GM12878 (cell line): ENCODE measurements around the gene CADM3. TPM values are rescaled to one million over a fixed set of nuclear protein-coding genes. Genes with fewer than 3 reads are reported as not detected.

Experiments
- ATAC-seq: fragments of 200-7000 bp; cut with Tn5 transposase; 3 replicates; pipeline ENCODE4 v1.9.1; 2020; ENCODE audit warnings: mild to moderate bottlenecking, moderate library complexity
- BruUV-seq: library from RNA; stranded (reverse); fragments of 400-500 nt; replicated peaks from 2 replicates; lab custom pipeline; 2021; lab: Mats Ljungman, UMichigan
- CTCF ChIA-PET: fragments of 300-600 bp; sonication (Branson Sonifier 250); formaldehyde crosslinking; extraction: SDS; loops from one replicate; lab custom pipeline; 2021; ENCODE audit warnings: inconsistent platforms; lab: Yijun Ruan, JAX
- POLR2A ChIA-PET: fragments of 350-600 bp; formaldehyde crosslinking; extraction: SDS; loops from one replicate; lab custom pipeline; 2021; ENCODE audit warnings: inconsistent platforms; lab: Charles Lee
- RAD21 ChIA-PET: fragments of 300-600 bp; sonication (Branson Sonifier 250); formaldehyde crosslinking; loops from one replicate; lab custom pipeline; 2023; ENCODE audit warnings: antibody characterized with exemption; ENCODE audit not compliant: unreplicated experiment; lab: Charles Lee
- SMC1A ChIA-PET: fragments of 300-600 bp; sonication (Branson Sonifier 250); formaldehyde crosslinking; loops from one replicate; lab custom pipeline; 2023; ENCODE audit not compliant: unreplicated experiment, uncharacterized antibody; lab: Charles Lee
- DNase-seq: peaks from one replicate; pipeline ENCODE4 v3.0.0-alpha.2; 2011; ENCODE audit warnings: low read depth, low spot score
- FAIRE-seq: peaks from 3 replicates; lab custom pipeline; 2011; peaks lifted over from hg19 to GRCh38; lab: Jason Lieb, UNC
- H2AFZ ChIP-seq: 2 replicates; pipeline ENCODE4 v1.6.0; 2011; ENCODE audit warnings: low read depth, low read length, control low read depth; ENCODE audit not compliant: control insufficient read depth
- H3K27ac ChIP-seq: 2 replicates; pipeline ENCODE4 v1.5.1; 2011; ENCODE audit warnings: control low read depth; ENCODE audit not compliant: control insufficient read depth, insufficient read depth
- H3K27me3 ChIP-seq, 2 experiments: replicated peaks in 1 of 2; 2 replicates each; pipeline versions ENCODE4 v1.6.0 to v1.6.1; 2011; ENCODE audit warnings: low read length in 1 of 2; ENCODE audit not compliant: control insufficient read depth in 2 of 2, insufficient read depth in 2 of 2
- H3K36me3 ChIP-seq, 2 experiments: 2 replicates each; pipeline ENCODE4 v1.5.1; 2011; ENCODE audit warnings: low read length in 1 of 2; ENCODE audit not compliant: control insufficient read depth in 2 of 2, insufficient read depth in 2 of 2
- H3K4me1 ChIP-seq: 2 replicates; pipeline ENCODE4 v1.6.1; 2011; ENCODE audit warnings: mild to moderate bottlenecking, low read length, moderate library complexity, mixed read lengths; ENCODE audit not compliant: control insufficient read depth, insufficient read depth
- H3K4me2 ChIP-seq: 2 replicates; pipeline ENCODE4 v1.6.0; 2011; ENCODE audit warnings: control low read depth; ENCODE audit not compliant: control insufficient read depth, insufficient read depth
- H3K4me3 ChIP-seq: fragments of 200-600 bp; sonication (generic); 2 replicates; pipeline ENCODE4 v1.5.1; 2016
- H3K79me2 ChIP-seq: 2 replicates; pipeline ENCODE4 v1.6.0; 2011; ENCODE audit warnings: low read length; ENCODE audit not compliant: control insufficient read depth, insufficient read depth
- H3K9ac ChIP-seq: 2 replicates; pipeline ENCODE4 v1.8.0; 2011; ENCODE audit warnings: low read length, control low read depth, mixed read lengths; ENCODE audit not compliant: control insufficient read depth, insufficient read depth
- H3K9me3 ChIP-seq: replicated peaks from 3 replicates; pipeline ENCODE4 v1.5.1; 2011; ENCODE audit warnings: mild to moderate bottlenecking, low read length; ENCODE audit not compliant: control insufficient read depth, insufficient read depth
- H4K20me1 ChIP-seq: 2 replicates; pipeline ENCODE4 v1.6.0; 2011; ENCODE audit not compliant: control insufficient read depth, insufficient read depth
- ATF2 ChIP-seq: IDR thresholded peaks from 2 replicates; pipeline ENCODE4 v1.6.1; 2012; ENCODE audit warnings: low read length, inconsistent platforms
- CBX3 ChIP-seq: fragments of 200-600 bp; sonication (generic); IDR thresholded peaks from 2 replicates; pipeline ENCODE4 v1.6.1; 2016; ENCODE audit warnings: low read depth, borderline replicate concordance
- EP300 ChIP-seq, 2 experiments: fragments of 150-350 bp in 1 of 2; IDR thresholded peaks; 2 replicates each; pipeline ENCODE4 v1.6.1; 2011 to 2012; ENCODE audit warnings: low read depth in 2 of 2, low read length in 2 of 2, borderline replicate concordance in 1 of 2, improper control_type of control experiment in 1 of 2, inconsistent platforms in 1 of 2; ENCODE audit not compliant: control insufficient read depth in 1 of 2
- FOS ChIP-seq: IDR thresholded peaks from 3 replicates; pipeline ENCODE4 v1.6.1; 2011; ENCODE audit warnings: borderline replicate concordance; ENCODE audit not compliant: insufficient read length; ENCODE audit errors: extremely low read depth
- HDAC6 ChIP-seq: fragments of 200-600 bp; sonication (generic); IDR thresholded peaks from one replicate; pipeline ENCODE4 v1.8.0; 2017; ENCODE audit warnings: antibody characterized with exemption; ENCODE audit not compliant: unreplicated experiment
- MTA2 ChIP-seq: fragments of 450-650 bp; IDR thresholded peaks from 2 replicates; pipeline ENCODE4 v1.6.1; 2016; ENCODE audit warnings: low read depth, mild to moderate bottlenecking, moderate library complexity
- NR2C1 ChIP-seq: fragments of 450-650 bp; IDR thresholded peaks from 2 replicates; pipeline ENCODE4 v1.6.1; 2017; ENCODE audit warnings: antibody characterized with exemption, mild to moderate bottlenecking, moderate library complexity
- NR2F1 ChIP-seq: fragments of 450-650 bp; conservative IDR thresholded peaks from 2 replicates; pipeline ENCODE4 v1.6.1; 2017; ENCODE audit warnings: mild to moderate bottlenecking
- NRF1 ChIP-seq: conservative IDR thresholded peaks from 2 replicates; pipeline ENCODE4 v1.6.1; 2011; ENCODE audit warnings: mild to moderate bottlenecking, low read depth, low read length, improper control_type of control experiment
- RAD21 ChIP-seq: IDR thresholded peaks from 2 replicates; pipeline ENCODE4 v1.6.1; 2011; ENCODE audit warnings: mild to moderate bottlenecking, low read depth, low read length, moderate library complexity; ENCODE audit not compliant: insufficient read depth
- RB1 ChIP-seq: fragments of 450-650 bp; formaldehyde crosslinking; IDR thresholded peaks from 2 replicates; pipeline ENCODE4 v1.6.1; 2017; ENCODE audit warnings: mild to moderate bottlenecking, borderline replicate concordance
- RELB ChIP-seq: fragments of 450-650 bp; IDR thresholded peaks from 2 replicates; pipeline ENCODE4 v1.6.1; 2017; ENCODE audit warnings: low read depth, mild to moderate bottlenecking, moderate library complexity
- SMARCA5 ChIP-seq: fragments of 450-650 bp; IDR thresholded peaks from 2 replicates; pipeline ENCODE4 v1.6.1; 2017; ENCODE audit warnings: mild to moderate bottlenecking
- SPI1 ChIP-seq: IDR thresholded peaks from 2 replicates; pipeline ENCODE4 v1.6.1; 2011; ENCODE audit warnings: low read depth, mild to moderate bottlenecking, low read length, moderate library complexity, borderline replicate concordance; ENCODE audit not compliant: insufficient read depth
- SRF ChIP-seq, 2 experiments: IDR thresholded peaks; 2 replicates each; pipeline ENCODE4 v1.6.1; 2011; ENCODE audit warnings: low read depth in 2 of 2, low read length in 2 of 2, mild to moderate bottlenecking in 1 of 2, moderate library complexity in 1 of 2
- ZBTB33 ChIP-seq: fragments of 450-650 bp; IDR thresholded peaks from 2 replicates; pipeline ENCODE4 v1.6.1; 2017; ENCODE audit warnings: mild to moderate bottlenecking
- WGBS: methylation state at CpG from one replicate; pipeline ENCODE4 v1.1.6; 2016; ENCODE audit warnings: low lambda C conversion rate; ENCODE audit not compliant: insufficient replicate concordance, insufficient coverage; ENCODE audit errors: missing lambda C conversion rate; 5-methylcytosine and 5-hydroxymethylcytosine counted together
- in situ Hi-C: fragments of 300-500 bp; cut with MboI; formaldehyde crosslinking; loops from 9 replicates; pipeline ENCODE4 v1.14.3; 2018; ENCODE audit warnings: mixed read lengths
- intact Hi-C: fragments of 100-400 bp; cut with micrococcal nuclease; formaldehyde crosslinking; loops from one replicate; pipeline ENCODE4 v1.14.2; 2022; ENCODE audit not compliant: unreplicated experiment
- polyA plus RNA-seq, 11 experiments: library from polyadenylated mRNA; depleted of rRNA in 4 of 11; unstranded in 6 of 11; stranded (reverse) in 5 of 11; fragments of >200 nt; fragmentation: Nextera tagmentation in 4 of 11; fragmentation: Illumina TruSeq in 1 of 11; extraction: Ambion mirVana in 4 of 11; extraction: Trizol in 1 of 11; gene quantifications; 1 replicate in 1 of 11; 2 replicates in 10 of 11; pipeline versions ENCODE4 v1.2.1 to v1.2.3, GENCODE V29; 2011 to 2016; ENCODE audit warnings: inconsistent platforms in 2 of 11, missing spikeins in 2 of 11, low read depth in 1 of 11
- total RNA-seq, 4 experiments: library from RNA; depleted of rRNA in 3 of 4; stranded (reverse); fragments of >200 nt in 3 of 4; fragmentation: Illumina TruSeq in 1 of 4; extraction: Trizol in 1 of 4; gene quantifications; 2 replicates each; pipeline versions ENCODE4 v1.2.1 to v1.2.3, GENCODE V29; 2013 to 2021

The CADM3 gene
- total and polyA plus RNA-seq, 10 of the 15 experiments (the other 5 are each of a cell fraction or from before 2014, with no cell fraction given): 0.04 to 0.37 TPM; not detected in 8

GRCh38 chr1:159223004-159223403, 51.6 kb downstream of the CADM3 start (continued):
- TF ChIP-seq NR2C1: no peak

- no peaks in the 10 kb centered on the region for H4K20me1 ChIP-seq
- no peak overlapping the region for H3K27ac ChIP-seq
- no peaks in the 10 kb centered on the region for H3K36me3 ChIP-seq
- ATAC-seq (no peak), DNase-seq (no peak), FAIRE-seq (no peak)
- ChIA-PET RAD21 (no interaction called here), SMC1A (interaction anchor here (1.3 to 2.0 kb wide), 2 partner anchors 15 to 18 kb away, joined by 3 to 12 read pairs; no protein-coding TSS in a partner anchor), POLR2A (no interaction called here), CTCF (interaction anchor here (0.6 to 2.3 kb wide), 3 partner anchors 14 to 96 kb away, joined by 3 to 8 read pairs (median 8); no protein-coding TSS in a partner anchor)
- intact Hi-C loops (no loop called here), in situ Hi-C loops (no loop called here)
- BruUV-seq: no TSS peak
- H2AFZ ChIP-seq: no peak overlapping the region
- WGBS: 50% methylated on average over 2 of the region's 2 CpGs
- TF ChIP-seq RELB: no peak
- no peak for TF ChIP-seq ATF2
- no peak for TF ChIP-seq FOS
- TF ChIP-seq SMARCA5: no peak
- no peak for TF ChIP-seq EP300 (IDR thresholded peaks at IDR 0.05; ENCODE audit: borderline replicate concordance in 1 of 2, control insufficient read depth in 1 of 2, low read depth in 2 of 2, low read length in 2 of 2)
- TF ChIP-seq MTA2: no peak
- no peak for TF ChIP-seq RB1
- TF ChIP-seq SPI1: no peak
- no peak for TF ChIP-seq CBX3
- no peak for TF ChIP-seq NRF1
- TF ChIP-seq SRF (IDR thresholded peaks at IDR 0.05; ENCODE audit: low read depth in 2 of 2, low read length in 2 of 2): no peak
- TF ChIP-seq RAD21: no peak
- TF ChIP-seq HDAC6: no peak
- TF ChIP-seq NR2F1: no peak
- TF ChIP-seq ZBTB33: no peak
- H3K9me3 ChIP-seq: no peaks in the 10 kb centered on the region
- no peaks in the 10 kb centered on the region for H3K27me3 ChIP-seq
- H3K4me2 ChIP-seq: no peak overlapping the region
- no peak overlapping the region for H3K4me3 ChIP-seq
- H3K9ac ChIP-seq: no peak overlapping the region
- no peaks in the 10 kb centered on the region for H3K79me2 ChIP-seq
- H3K4me1 ChIP-seq: no peaks in the 10 kb centered on the region
Observed at GRCh38 chr1:159228554-159228953, 57.1 kb downstream of the CADM3 start.
